Stimulated activated CD8-positive, alpha-beta memory T cell treated with anti-CD3 and anti-CD28 coated beads, Interleukin-2, amount 100 ng/mL, for 48 hours (primary cell): ENCODE results near the gene ANKRD13C.
A peak's percentile ranks its signal among the peaks of the same experiment; 100 is the strongest.
"Not testable (repeated sequence)": the region's sequence is repeated elsewhere in the genome, so short reads cannot be mapped to it uniquely, and the experiment has no call there.

Experiments
- DNase-seq, 2 donors: peaks; one replicate each; pipeline ENCODE4 v3.0.0-alpha.2; 2020; ENCODE audit warnings: low read depth in 2 of 2

ANKRD13C gene, protein sequence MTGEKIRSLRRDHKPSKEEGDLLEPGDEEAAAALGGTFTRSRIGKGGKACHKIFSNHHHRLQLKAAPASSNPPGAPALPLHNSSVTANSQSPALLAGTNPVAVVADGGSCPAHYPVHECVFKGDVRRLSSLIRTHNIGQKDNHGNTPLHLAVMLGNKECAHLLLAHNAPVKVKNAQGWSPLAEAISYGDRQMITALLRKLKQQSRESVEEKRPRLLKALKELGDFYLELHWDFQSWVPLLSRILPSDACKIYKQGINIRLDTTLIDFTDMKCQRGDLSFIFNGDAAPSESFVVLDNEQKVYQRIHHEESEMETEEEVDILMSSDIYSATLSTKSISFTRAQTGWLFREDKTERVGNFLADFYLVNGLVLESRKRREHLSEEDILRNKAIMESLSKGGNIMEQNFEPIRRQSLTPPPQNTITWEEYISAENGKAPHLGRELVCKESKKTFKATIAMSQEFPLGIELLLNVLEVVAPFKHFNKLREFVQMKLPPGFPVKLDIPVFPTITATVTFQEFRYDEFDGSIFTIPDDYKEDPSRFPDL

DNA sequence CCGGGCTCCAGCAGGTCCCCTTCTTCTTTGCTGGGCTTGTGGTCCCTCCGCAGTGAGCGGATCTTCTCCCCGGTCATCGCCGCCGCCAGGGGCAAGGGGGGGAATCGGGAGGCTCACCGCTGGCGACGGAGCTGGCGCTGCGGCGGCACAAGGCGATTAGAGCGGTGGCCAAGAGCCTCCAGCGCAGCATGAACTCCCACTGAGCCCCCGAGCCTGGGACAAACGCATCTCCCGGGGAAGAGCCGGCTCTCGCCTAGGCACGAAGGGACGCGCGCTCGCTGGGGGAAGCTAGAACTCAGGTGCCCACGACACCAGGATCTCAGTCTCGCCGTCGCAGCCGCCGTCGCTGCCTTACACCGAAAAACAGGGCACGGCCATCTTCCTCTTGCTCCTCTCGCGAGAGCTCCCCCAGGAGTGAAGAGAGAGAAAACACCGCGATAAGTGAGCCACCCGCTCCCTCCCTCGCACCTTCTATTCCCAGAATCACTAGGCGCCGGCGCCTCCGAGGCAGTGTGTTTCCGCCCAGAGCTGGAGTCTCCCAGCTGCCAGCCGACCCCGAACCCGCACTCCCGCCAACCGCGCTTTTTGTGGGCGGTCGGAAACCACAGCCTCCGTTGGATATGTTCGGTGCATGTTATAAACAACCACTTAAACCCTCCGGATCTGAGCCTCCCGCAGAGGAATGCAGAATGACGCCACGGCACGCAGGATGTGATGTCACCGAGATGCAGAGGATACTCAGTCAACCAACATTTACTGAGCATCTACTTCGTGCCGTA lies at the start of gene ANKRD13C:
TSS of gene ANKRD13C (minus strand) at position 391 of the 779 bp plus-strand sequence. CDS start at position 77, 314 bp downstream.
- peak; percentile 73 to 79 for DNase-seq

DNA sequence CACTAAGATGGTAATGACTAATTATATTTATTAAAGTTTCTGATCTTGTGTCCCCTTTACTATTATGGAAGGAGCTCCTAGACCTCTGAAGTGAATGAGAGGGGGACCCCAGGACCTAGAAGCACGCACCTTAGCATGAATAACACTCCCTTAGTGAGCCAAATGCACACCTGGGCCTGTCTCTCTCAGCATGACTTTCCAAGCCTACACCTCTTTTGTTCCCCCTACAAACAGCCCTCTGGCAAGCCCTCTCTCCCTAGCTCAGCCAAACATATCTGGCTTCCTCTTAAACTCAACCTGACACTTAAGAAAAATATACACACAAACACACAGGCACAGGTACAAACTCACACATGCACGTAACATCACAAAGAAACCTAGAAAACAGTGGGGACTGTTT lies 49.2 kb upstream of the ANKRD13C start:
- no peak for DNase-seq

DNA sequence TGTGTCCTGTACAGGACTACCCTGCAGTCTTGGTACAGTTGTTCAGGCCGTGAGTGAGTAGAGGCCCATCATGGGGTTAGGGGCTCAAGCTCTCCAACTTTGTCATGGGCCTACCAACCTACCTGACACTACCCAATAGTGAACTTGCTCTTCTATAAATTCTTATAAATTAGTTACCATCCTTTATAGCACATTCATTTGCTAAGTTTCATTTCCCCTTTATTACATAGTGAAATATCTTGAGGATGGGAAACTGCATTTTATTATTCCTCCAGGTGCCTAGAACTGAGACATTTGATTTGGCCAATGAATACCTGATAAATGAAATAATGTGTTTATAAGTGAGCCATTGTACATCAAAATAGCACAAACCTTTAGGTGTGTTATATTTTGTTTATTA lies 47.5 kb upstream of the ANKRD13C start:
- no peak for DNase-seq

DNA sequence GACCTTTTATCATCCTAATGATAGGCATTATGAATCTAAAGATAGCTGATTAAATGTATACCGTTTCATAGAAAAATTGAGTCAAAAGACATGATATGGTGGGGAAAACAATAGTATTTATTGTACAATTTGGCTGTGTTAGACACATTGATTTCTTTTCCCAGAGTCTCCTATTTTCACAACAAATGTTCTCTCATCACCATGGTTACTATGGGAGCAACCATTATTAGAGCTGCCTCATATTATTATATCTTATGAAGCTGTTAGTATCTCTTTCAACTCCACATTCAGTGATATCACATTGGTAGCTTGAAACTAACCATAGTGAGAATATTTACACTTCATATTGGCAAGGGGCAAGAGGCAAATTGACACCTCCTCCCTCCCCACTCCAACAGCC lies 45.8 kb upstream of the ANKRD13C start:
- no peak for DNase-seq

DNA sequence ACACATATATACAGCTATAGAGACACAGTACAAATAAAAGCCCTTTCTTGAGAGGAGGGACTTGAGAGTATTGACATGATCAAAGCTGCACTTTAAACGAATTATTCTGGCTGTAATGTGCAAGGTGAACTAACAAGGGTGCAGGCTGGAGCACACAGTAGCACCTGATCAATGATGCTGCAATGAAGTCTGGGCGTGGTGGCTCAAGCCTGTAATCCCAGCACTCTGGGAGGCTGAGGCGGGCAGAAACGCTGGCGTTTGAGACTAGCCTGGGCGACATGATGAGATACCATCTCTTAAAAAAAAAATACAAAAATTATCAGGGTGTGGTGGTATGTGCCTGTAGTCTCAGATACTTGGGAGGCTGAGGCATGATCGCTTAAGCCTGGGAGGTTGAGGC lies 42.5 kb upstream of the ANKRD13C start:
- no peak for DNase-seq

DNA sequence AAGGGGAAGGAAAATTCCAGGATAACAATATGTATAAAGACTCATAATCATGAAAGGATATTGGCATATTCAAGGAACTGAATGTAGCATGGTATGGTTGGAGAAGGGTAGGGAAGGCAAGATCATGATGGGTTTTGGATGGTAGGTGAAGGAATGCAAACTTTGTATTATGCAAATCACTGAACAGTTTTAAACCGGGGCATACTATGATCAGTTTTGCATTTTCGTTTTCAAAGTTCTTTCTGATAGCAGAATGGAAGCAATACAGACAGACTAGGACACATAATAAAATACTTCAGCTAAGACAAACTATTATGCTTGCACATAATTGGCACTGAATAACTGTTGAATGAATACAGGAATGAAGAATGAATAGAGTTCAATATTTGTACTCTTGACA lies 42.1 kb upstream of the ANKRD13C start:
- DNase-seq = no peak

DNA sequence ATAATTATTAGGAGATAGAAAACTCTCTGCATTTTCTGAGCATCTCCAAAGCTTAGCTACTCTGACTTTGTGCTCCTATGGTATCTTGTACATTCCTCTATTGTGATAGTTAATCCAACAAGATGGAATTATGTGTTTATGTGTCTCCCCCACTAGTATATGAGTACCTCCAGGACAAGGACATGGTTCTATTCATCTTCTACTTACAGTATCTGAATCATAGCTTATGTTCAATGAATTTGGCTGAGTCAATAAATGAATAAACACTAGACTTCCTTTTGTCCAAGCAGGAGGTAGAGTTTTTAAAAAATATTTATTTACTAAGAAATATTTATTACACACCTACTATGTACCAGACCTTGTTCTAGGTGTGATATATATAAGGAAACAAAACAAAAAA lies 38.1 kb upstream of the ANKRD13C start:
- no peak for DNase-seq

DNA sequence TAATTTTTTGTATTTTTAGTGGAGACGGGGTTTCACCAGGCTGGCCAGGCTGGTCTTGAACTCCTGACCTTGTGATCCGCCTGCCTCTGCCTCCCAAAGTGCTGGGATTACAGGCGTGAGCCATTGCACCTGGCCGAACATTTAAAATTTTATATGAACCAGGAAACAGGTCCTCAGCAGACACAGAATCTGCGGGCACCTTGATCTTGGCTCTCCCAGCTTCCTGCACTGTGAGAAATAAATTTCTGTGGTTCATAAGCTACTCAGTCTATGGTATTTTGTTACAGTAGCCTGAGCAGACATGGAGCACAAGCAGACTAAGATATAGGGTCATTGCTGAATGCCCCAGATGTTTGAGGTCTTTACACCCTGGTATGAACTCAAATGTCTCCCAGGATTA lies 33.0 kb upstream of the ANKRD13C start:
- no peak for DNase-seq

DNA sequence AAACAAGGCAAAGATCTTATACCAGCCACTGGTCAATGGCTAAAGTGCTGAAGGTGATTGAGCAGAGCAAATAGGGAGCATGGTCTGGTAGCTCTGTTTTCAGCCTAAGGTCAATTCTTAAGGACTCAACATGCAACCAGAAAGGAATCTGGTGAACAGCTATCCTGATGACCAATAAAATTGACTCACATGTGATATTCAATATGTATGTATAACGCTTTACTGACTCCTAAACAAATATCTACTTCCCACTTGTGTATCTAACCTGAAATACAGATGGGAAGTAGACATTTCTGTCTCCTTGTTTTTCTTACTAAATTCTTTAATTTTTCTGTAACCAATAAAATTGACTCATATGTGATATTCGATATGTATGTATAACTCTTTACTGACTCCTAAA lies 31.6 kb upstream of the ANKRD13C start:
- no peak for DNase-seq

DNA sequence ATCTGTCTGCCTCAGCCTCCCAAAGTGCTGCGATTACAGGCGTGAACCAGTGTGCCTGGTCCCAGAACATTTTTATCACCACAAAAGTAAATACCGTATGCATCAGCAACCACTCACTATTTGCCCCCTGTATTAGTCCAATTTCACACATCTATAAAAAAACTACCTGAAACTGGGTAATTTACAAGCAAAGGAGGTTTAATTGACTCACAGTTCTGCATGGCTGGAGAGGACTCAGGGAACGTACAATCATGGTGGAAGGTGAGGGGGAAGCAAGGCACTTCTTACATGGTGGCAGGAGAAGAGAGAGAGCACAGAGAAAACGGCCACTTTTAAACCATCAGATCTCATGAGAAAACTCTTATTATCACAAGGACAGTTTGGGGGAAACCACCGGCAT lies 31.0 kb upstream of the ANKRD13C start:
- DNase-seq = no peak

DNA sequence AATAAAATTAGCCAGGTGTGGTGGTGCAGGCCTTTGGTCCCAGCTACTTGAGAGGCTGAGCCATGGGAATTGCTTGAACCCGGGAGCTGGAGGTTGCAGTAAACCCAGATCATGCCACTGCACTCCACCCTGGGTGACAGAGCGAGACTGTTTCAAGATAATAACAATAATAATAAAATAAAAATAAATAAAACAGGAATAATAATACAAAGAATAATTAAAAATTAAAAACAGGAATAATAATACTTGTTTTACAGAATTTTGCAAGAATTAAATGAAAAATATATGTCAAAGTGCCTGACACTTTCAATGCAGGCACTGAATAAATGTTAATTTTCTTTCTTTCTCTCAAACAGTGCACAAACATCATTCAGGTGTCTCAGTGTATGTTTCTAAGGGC lies 30.0 kb upstream of the ANKRD13C start:
- no peak for DNase-seq

DNA sequence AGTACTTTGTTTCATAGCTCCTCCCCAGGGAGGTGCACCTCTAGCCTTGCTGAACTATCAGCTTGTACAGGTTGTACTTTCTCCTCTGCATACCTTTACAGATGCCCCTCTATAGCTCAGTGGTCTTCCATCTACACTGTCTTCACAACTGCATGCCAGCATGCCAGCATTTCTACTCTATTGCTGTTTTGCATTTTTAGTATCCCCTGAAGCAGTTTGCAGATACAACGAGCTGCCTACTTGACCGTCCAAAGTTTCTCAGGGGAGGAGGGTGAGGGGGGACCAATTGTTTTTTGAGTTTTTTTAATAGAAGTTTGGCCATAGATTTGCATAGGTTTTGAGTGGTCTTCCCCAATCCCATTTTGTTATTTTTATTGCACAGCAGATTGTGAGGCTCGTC lies 29.0 kb upstream of the ANKRD13C start:
- DNase-seq = no peak

DNA sequence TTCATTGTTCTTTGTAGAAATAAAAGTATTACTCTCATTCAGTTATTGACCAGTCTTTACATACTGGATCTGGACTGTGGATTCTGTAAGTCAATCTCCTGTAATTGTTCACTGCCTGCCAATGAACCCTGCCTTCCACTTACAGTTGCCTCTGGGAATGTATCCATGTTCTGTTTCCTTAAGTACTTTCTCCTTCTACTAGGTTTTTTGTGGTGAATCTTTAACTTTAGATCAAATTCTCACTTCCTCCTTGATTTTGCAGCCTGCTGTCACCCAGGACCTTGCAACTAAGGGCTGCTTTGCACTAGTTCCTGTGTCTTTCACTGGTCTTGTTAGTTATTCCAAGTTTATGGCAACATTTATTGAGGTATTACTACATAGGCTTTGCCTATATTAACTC lies 28.2 kb upstream of the ANKRD13C start:
- DNase-seq = no peak

DNA sequence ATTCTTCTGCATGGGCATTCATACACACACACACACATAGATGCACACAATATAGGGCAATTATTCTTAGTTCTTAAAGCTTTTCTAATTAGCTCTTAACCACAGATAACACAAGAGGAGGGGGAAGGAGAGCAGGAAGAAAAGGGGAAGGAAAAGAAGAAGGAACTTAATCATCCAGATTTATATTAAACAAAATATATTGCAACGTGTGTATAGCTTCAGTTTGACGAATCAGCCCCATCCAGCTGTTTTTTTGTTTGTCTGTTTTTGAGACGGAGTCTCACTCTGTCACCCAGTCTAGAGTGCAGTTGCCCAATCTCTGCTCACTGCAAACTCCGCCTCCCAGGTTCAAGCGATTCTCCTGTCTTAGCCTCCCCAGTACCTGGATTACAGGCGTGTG lies 21.7 kb upstream of the ANKRD13C start:
- DNase-seq = no peak

DNA sequence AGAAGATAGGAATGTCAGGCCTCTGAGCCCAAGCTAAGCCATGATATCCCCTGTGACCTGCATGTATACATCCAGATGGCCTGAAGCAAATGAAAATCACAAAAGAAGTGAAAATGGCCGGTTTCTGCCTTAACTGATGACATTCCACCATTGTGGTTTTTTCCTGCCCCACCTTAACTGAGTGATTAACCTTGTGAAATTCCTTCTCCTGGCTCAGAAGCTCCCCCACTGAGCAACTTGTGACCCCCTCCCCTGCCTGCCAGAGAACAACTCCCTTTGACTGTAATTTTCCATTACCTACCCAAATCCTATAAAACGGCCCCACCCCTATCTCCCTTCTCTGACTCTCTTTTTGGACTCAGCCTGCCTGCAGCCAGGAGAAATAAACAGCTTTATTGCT lies 19.1 kb upstream of the ANKRD13C start:
- DNase-seq = not testable (repeated sequence)

DNA sequence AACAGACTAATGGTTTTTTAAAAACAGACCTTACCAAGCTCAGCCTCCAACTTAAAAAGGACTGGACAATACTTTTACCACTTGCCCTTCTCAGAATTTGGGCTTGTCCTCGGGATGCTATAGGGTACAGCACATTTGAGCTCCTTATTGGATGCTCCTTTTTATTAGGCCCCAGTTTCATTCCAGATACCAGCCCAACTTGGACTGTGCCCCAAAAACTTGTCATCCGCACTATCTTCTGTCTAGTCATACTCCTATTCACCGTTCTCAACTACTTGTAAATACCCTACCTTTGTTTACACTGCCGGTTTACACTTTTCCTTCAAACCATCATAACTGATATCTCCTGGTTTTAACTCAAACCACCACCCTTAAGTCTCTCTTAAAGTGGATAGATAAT lies 17.9 kb upstream of the ANKRD13C start:
- DNase-seq = no peak

DNA sequence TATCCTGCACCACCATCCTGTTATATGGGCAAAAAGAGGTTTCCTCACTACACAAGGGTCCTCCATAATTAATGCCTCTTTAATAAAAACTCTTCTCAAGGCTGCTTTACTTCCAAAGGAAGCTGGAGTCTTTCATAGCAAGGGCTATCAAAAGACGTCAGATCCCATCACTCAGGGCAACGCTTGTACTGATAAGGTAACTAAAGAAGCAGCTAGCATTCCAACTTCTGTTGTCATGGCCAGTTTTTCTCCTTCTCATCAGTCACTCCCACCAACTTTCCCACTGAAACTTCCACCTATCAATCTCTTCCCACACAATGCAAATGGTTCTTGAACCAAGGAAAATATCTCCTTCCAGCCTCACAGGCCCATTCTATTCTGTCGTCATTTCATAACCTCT lies 17.1 kb upstream of the ANKRD13C start:
- DNase-seq = not testable (repeated sequence)

DNA sequence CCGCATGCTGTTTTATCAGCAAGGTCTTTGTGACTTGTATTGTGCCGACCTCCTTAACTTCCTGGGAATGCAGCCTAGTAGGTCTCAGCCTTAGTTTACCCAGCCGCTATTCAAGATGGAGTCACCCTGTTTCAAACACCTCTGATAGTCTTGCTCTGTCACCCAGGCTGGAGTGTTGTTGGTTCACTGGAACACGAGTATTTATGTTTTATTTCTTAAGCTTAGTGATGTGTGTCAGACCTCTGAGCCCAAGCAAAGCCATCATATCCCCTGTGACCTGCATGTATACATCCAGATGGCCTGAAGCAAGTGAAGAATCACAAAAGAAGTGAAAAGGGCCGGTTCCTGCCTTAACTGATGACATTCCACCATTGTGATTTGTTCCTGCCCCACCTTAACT lies 12.9 kb upstream of the ANKRD13C start:
- not testable (repeated sequence) for DNase-seq

DNA sequence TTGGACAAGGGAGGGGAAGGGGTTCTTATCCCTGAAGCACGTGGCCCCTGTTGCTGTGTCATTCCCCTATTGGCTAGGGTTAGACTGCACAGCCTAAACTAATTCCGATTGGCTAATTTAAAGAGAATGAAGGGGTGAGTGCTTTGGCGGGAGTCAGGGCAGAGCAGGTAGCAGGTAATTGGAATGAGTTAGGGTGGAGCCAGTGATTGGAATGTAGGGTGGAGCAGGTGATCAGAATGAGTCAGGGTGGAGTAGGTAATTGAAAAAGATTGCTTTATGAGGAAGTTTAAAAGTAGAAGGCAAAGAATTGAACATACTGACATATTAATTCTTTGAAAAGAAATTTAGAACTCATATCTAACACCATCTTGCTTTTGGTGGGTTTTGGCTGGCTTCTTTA lies 12.5 kb upstream of the ANKRD13C start:
- DNase-seq = not testable (repeated sequence)

DNA sequence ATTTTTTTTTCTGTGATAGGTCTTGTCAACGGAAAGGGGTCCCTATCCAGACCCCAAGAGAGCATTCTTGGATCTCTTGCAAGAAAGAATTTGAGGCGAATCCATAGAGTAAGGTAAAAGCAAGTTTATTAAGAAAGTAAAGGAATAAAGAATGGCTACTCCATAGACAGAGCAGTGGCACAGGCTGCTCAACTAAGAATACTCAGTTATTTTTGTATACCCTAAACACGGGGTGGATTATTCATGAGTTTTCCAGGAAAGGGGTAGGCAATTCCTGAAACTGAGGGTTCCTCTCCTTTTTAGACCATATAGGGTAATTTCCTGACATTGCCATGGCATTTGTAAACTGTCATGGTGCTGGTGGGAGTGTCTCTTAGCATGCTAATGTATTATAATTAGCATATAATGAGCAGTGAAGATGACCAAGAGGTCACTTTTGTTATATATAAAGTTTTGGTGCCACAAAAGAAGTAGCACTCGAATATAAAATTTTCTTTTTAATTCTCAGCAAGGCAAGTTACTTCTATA lies 12.0 kb upstream of the ANKRD13C start:
- not testable (repeated sequence) for DNase-seq

DNA sequence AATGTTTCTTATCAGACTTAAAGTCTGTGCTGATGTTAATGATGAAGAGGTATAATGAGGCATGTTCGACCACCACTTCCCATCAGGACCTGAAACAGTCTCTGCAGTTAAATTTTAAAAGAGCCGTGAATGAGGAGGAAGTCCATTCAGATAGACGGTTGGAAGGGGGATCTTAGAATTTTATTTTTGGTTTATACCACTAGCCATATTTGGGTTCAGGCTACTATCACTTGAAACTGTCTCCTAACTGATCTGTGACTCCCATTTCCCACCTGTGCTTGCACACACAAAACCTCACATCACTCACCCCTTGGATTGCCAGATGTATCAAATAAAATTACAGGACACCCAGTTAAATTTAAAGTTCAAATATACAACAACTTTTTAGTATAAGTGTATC lies 9.9 kb upstream of the ANKRD13C start:
- DNase-seq = no peak

DNA sequence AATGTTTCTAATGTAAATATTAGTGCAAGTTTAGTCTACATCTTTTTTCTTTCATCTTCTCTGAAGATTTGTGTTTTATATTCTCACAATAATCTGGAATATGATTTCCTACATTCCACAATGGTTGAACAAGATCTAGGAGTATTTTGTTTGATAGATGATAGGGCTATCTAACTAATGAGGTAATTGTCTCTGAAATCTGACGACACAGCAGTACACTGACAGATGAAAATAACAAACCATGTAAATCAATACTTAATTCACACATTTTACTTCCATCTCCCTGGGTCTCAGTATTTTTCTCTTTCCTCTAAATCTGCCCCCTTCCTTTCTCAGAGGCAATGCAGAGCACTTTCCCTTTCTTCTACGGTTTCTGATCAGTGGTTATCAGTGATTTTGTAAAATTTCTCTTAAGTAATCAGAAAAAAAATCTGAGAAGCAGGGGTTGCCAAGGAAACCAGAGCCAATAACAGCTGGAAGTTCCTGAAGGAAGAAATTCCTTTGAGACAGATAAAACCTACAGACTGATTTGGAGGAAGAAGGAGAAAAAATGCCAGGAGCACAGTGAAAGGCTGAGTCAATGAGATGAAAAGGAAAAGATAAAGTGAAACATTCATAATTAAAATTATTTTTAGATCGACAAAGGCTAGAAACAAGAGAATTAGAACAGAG lies 7.3 kb upstream of the ANKRD13C start:
- no peak for DNase-seq
